Middle frontal gyrus (tissue), 1 donor: ENCODE measurements around the gene SNHG17.
"Not testable (repeated sequence)": the region's sequence is repeated elsewhere in the genome, so short reads cannot be mapped to it uniquely, and the experiment has no call there.

ENCODE experiments used
- DNase-seq: peaks from one replicate; pipeline ENCODE4 v3.0.0-alpha.2; 2015; ENCODE audit warnings: low spot score; ENCODE audit errors: extremely low spot score

Gene SNHG17

GRCh38 chr20:38420388-38421085 lies 14.6 kb downstream of the SNHG17 start:
- no peak for DNase-seq

GRCh38 chr20:38418509-38419204 lies 16.5 kb downstream of the SNHG17 start:
- DNase-seq, result no peak

DNA sequence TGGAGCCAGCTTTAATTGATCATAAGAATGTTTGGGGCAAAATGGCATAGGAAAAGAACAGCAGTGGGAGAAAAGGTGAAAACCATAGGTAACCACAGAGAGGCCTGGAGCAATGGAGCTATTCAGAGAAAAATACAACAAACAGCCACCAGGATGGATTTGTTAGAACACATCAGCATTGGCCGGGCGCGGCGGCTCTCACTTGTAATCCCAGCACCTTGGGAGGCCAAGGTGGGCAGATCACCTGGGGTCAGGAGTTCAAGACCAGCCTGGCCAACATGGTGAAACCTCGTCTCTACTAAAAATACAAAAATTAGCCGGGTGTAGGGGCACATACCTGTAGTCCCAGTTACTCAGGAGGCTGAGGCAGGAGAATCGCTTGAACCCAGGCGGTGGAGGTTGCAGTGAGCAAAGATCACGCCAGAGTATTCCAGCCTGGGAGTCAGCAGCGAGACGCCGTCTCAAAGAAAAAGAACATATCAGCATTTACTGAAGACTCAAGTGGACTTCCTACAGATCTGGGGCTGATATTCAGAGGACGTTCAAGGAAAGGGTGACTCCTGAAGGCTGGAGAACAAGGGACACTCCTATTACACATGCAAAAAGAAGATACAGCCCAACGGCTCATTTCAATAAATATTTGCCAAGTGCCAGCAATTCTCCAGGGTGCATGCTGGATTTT lies 20.2 kb downstream of the SNHG17 start:
- no peak for DNase-seq

GRCh38 chr20:38412877-38413577 lies 22.1 kb downstream of the SNHG17 start:
- DNase-seq, result no peak

GRCh38 chr20:38407822-38408221 lies 27.3 kb downstream of the SNHG17 start:
- DNase-seq, result not testable (repeated sequence)

GRCh38 chr20:38407321-38407720 lies 27.8 kb downstream of the SNHG17 start:
- DNase-seq, result no peak

DNA sequence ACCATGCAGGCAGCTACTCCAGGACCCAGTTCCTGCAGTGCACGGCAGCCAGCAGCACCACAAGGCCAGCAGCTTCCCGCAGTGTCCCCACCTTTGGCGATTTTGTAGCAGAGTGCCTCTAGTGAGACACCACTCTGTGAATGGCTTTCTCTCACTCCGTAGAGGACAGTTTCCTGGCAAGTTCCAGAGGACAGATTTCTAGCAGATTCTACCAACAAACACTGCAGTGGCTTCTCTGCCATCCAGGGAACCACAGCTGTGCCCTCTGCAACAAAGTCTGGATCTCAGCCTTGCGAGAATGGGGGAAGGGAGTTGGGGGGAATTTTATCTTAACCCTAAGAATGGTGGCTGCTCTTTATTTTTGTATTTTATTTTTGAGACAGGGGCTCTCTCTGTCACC lies 28.7 kb downstream of the SNHG17 start:
- DNase-seq, result no peak

- DNase-seq, result no peak
Observed at GRCh38 chr20:38405132-38405531, 30.0 kb downstream of the SNHG17 start.

GRCh38 chr20:38404016-38404415 lies 31.1 kb downstream of the SNHG17 start:
- DNase-seq, result no peak

GRCh38 chr20:38402816-38403215 lies 32.3 kb downstream of the SNHG17 start:
- no peak for DNase-seq

DNA sequence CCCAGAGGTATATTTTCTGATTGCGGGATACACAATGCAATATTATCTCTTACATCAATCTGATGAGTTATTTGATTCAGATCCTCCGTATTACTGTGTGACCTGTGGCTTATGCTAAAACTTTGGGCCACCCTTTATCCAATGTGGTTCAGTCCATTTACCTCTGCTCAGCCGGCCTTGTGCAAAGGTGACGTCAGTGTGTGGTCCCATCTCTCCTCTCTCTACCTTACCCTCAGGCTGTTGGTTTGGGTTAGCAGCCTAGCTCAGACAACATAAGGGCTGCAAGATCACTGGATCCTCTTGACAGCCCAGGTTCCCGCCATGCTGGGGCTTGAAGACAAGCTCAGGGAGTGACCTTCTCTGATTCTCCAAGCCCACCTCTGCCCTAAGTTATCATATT lies 33.0 kb downstream of the SNHG17 start:
- no peak for DNase-seq

DNA sequence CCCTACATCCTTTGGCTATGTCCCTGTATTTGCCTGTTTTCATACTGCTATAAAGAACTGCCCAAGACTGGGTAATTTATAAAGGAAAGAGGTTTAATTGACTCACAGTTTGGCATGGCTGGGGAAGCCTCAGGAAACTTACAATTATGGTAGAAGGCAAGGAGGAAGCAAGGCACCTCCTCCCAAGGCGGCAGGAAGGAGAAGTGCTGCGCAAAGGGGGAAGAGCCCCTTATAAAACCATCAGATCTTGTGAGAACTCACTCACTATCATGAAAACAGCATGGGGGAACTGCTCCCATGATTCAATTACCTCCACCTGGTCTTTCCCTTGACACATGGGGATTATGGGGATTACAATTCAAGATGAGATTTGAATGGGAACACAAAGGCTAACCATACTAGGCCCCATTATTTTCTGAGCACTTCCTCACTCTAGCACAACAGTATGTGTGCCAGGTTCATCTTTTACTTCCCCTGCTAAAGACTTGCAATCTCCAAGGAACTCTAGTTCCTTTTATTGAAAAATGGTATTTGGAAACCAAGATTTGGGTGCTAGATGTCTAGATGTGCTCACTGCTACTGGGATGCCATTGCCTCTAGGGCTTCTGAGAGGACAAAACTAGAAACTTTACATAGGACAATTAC lies 39.3 kb downstream of the SNHG17 start:
- DNase-seq, result not testable (repeated sequence)

DNA sequence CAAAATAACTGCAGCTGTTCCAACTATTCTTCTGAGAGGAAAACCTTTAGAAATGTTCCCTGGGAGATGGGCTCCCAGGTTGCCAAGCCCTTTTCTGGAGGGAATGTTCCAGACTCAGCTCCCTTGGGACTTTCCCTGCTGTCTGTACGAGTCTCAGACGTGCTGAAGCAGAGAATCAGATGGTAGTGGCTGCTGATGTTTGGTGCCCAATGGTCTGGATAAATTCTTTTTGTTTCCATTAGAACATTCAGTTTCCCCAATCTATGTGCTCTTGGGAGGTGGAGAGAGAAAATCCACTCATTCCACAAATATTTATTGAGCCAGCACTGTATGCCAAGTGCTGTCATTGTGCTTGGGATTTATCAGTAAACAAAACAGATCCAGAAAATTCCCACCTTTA lies 40.0 kb downstream of the SNHG17 start:
- no peak for DNase-seq

DNA sequence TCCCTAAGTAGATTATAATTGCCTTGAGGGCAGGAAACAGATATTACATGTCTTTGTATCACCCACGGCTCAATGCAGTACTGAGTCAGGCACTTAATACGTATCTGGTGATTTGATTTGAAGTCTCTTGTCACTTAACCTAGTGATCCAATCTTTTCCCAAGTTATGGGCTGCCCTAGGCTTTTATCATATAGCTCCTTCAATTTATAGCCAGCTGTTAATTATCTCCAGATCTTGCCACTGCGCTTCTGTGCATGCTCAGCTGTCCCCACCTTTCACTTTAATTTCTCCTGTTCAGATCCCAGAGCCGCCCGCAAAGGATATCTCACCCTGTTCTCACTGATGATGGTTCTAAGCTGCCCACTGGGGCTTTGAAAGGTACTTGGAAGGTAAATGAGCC lies 41.9 kb downstream of the SNHG17 start:
- DNase-seq, result no peak

GRCh38 chr20:38392356-38392755 lies 42.8 kb downstream of the SNHG17 start:
- DNase-seq, result no peak

- DNase-seq, result no peak
Observed at GRCh38 chr20:38387953-38388352, 47.2 kb downstream of the SNHG17 start.

DNA sequence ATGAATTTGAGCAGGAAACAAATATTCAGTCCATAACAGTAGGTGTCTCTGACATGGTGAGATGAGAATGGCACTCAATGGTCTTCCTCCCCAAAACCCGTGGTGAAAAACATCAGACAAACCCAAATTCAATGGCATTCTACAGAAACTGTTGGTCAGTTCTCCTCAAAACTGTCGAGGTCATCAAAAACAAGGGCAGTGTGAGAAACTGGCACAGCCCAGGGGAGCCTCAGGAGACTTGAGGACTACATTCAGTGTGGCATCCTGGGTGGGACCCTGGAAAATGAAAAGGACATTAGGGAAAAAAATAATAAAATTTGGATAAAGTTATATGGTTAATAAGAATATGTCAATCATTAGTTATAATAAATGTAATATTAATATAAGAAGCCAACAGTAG lies 48.3 kb downstream of the SNHG17 start:
- no peak for DNase-seq

- no peak for DNase-seq
Observed at GRCh38 chr20:38386004-38386403, 49.1 kb downstream of the SNHG17 start.

DNA sequence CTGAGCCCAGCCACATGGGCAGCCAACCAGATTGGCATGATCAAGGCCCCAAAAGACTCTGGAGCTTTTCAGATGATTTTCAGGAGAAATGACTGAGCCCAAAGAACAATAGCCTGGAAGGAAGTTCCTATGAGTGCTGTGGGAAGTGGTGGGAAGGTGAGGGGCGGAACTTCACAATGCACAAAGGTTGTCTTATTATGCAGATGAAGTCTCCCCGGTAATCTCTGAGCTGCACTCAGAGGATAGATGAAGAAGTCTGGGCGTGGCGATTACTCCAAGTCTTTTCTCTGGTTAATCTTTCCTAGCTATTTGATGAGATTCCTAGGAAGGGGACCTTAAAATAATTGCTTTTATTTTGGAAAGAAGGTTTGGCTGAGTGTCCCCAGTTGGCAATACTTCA lies 52.0 kb downstream of the SNHG17 start:
- DNase-seq, result no peak

- DNase-seq, result not testable (repeated sequence)
Observed at GRCh38 chr20:38377838-38378237, 57.3 kb downstream of the SNHG17 start.

GRCh38 chr20:38377039-38377685 lies 58.0 kb downstream of the SNHG17 start:
- DNase-seq, result no peak
